ENCODE measurements around the gene FOXA2.

Gene FOXA2

DNA sequence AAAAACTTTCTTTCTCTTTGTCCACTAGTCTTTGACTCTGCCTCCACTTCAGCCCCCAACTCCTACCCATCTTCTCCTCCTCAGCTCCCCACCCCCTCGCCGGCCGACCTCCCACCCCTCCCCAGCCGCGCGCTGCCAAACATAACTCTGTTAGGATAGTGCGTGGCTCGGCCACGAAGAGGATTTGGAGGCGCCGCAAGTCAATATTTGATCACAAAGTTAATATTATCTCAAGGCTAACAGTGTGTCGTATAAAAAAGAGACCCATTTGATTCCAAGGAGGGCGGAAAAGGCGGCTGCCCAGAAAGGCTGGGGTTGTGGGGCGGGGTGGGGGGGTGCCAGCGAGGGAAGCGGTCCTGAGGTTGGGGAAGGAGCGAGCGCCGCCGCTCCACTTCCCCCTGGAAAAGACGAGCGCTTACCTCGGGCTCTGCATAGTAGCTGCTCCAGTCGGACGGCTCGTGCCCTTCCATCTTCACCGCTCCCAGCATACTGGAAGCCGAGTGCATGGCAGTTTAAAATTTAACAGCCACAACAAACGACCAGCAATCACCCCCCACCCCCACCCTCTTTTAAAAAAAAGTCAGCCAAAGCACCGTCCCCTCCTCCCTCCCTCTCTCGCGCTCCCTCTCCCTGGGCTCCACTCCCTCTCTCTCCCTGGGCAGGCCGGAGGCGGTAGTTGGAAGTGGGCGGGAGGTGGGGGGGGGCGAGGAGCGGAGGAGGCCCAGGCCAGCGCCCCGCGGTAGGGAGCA is 425 bp downstream of the FOXA2 start:
- DNase-seq: peak; percentile 69

DNA sequence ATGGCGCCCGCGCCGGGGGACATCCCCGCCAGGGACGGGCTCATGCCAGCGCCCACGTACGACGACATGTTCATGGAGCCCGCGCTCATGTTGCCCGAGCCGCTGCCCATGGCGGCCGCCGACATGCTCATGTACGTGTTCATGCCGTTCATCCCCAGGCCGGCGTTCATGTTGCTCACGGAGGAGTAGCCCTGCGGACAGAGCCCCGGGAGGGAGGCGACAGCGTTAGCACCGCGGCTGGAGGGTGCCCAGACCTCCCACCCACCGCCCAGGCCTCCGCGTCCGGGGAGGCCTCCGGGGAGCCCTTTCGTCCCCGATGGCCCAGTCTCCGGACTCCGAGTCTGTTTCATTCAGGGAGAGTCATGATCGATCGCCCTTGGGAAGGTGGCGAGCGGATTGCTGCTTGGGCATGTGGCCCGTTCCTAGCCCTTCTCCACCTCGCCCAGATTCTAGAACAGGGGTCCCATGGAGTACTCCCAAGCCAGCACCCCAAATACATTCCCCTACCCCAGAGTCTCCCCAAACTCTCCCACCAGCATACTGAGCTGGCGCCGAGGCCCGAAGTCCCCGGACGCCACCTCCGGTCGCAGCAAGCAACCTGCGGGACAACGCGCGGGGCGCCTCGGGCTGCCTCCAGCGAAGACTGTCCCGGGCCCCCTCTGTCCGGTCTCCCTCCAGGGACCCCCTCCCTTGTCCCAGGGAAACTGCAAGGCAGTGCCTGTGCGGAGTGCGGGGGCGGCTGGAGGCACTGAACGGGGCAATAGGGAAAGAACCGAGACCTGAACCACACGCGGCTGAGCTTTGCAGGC is 1.2 kb downstream of the FOXA2 start:
- peak; percentile 57 for DNase-seq

DNA sequence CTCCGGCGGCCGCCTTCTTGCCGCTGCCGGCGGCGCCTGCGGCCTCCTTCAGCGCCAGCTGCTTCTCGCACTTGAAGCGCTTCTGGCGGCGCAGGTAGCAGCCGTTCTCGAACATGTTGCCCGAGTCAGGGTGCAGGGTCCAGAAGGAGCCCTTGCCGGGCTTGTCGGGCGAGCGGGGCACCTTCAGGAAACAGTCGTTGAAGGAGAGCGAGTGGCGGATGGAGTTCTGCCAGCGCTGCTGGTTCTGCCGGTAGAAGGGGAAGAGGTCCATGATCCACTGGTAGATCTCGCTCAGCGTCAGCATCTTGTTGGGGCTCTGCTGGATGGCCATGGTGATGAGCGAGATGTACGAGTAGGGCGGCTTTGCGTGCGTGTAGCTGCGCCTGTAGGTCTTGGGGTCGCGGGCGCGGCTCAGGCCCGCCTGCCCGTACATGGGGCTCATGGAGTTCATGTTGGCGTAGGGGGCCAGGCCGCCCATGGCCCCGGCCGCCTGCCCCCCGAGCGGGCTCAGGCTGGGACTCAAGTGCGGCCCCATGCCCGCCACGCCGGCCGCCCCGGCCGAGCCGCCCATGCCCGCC is 1.9 kb downstream of the FOXA2 start:
- peak; percentile 38 for DNase-seq

DNA sequence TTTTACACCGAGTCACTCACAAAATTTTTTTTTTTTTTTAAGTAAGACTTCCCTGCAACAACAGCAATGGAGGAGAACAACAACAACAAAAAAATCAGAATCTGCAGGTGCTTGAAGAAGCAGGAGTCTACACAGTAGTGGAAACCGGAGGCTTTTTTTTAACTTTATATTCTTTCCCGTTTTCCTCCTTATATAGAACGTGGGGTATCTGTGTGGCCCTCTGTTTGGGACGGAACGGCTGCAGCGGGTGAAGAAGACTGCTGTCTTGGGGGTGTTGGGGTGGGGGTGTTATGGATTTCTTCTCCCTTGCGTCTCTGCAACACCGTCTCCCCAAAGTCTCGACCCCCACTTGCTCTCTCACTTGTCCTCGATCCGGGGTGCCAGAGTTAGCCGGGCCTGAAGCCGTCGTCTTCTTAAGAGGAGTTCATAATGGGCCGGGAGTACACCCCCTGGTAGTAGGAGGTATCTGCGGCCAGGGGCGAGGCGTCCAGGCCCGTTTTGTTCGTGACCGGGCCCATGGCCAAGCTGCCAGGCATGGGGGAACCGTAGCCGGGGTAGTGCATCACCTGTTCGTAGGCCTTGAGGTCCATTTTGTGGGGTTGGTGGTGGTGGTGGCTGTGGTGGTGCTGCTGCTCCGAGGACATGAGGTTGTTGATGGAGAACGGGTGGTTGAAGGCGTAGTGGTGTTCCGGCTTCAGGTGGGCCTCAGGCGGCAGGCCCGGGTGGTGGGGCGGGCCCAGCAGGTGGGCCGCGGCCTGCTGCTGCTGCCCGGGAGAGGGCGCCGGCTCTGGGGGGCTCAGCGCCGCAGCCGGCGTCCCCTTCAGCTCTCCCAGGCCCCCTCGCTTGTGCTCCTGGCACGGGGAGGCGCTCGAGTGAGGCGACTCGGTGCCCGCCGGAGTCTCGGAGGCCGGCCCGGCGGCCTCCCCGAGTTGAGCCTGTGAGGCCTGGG is 2.7 kb downstream of the FOXA2 start:
- DNase-seq: peak; percentile 51

DNA sequence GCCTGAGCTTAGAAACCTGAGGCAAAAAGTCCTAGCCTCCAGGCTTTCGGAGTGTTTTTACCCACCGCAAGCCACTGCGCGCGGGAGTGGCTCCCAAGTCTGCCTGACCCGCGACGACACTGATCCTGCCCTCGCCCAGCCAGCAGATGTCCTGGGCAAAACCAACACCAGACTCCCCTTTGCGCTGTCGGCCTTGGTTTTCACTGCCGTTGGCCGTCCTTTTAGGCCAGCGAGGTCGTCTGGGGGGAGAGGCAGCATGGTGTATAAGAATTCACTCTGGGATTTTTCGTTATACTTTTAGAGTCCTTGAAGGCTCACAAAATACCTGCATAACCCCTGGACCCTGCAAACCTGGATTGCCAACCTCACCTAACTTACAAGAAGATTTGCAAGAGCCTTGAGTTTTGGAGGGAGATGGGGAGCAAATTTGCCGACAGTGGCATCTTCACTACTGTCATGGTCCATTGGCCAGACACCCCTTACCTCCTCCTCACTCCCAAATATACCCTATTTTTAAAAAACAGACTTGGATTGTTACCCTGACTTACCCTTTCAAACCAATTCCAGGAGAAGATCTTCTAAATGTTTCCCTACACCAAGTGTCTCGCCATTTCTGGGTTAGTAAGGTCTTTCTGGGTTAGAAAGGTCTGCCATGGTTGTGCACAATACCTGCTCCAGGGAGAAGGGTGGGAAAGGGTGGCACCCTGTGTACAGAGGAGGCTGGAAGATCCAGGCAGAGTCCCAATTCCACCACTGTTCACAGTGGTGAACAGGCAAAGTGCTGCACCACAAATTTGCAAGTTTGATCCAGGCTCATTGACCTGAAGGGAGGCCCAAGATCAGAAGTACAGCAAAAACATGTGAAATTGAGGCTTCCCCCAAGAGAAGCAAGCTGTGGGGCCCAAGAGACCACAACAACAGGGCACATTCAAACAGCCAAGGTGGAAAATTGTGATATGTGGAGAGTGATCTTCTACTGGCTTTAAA is 4.4 kb downstream of the FOXA2 start:
- DNase-seq: no peak

DNA sequence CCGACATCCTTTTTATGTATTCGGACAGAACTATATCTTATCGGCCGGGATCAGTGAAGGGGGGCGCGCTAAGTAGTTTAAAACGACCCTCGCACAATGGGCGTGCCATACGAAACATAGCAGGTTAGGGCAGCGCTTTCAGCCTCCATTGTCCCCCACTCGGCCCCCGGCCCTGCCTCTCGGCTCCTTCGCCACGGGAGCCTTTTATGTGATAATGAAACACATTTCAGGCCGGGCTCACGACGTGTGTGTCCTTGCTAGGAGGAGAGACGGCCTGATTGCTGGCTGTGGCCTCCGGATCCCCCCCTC is 5.3 kb downstream of the FOXA2 start:
- no peak for DNase-seq

DNA sequence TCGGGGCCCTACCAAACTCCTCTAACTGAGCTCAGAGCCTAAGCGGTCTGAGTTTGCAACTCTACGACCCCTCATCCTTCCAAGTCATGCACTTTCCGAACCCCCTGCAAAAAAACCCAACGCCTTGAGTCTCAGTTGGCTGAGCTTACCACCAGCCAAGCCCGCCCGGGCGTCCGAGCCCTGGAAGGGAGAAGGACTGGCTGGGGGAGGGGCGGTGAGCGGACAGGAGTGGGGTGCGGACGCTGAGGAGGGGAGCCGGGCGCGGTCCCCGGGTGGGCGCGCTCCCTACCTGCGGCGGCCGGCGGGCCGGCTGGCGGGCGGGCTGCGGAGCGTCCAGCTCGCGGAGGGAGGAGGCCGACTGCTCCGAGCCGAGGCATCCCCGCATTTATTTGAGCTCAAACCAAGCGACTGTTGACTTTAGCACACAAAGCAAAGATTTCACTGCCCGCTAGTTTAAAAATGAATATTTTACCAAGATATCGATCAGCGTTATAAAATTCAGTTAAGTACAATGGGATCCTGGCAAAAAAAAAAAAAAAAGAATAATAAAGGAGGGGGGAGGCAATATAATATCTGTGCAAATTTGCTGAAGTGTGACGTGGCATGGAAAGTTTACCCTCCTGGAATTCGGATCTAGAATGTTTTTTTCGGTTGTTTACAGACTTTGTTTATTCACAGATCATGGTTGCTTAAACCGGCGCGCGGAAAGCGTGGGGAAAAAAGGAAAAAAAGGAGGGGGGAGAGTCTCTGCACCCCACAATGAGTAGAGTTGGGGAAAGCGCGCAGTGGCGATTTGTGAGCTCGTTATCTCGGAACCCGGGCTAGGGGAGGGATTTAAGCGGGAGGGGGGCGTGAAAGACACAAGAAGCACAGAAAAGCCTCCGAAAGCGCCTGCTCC is 5.9 kb downstream of the FOXA2 start:
- DNase-seq: no peak

DNA sequence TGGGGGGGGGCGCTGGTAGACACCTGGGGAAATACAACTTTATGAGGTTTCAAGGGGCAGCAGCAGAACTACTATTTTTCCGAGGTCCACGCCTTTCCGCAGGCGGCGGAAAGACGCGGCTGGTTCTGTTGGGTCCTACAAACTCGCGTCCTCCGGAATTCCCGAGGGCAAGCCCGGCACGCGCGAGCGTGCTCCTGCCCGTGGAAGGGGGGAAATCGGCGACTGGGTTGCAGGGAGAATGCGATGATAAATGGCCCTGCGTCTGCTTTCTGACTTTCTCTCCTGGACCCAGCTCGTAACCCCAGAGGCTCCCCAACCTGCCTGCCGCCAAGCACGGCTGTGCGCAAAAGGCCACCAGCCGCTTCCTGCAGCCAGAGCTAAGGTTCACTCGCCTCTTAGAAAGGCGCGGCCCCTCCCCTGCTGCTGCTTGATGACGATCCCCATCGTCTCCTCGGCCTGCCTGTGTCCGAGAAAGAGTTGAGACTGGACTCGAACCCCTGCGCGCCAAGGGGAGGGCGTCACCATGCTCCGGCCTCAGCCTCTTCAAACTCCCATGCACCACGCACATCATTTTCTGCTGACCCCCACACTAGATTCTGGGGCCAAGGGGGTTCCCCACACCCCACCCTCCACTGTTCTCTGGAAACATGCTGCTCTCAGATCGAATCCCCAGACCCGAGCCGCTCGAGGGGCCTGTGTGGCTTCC is 6.7 kb downstream of the FOXA2 start:
- no peak for DNase-seq

DNA sequence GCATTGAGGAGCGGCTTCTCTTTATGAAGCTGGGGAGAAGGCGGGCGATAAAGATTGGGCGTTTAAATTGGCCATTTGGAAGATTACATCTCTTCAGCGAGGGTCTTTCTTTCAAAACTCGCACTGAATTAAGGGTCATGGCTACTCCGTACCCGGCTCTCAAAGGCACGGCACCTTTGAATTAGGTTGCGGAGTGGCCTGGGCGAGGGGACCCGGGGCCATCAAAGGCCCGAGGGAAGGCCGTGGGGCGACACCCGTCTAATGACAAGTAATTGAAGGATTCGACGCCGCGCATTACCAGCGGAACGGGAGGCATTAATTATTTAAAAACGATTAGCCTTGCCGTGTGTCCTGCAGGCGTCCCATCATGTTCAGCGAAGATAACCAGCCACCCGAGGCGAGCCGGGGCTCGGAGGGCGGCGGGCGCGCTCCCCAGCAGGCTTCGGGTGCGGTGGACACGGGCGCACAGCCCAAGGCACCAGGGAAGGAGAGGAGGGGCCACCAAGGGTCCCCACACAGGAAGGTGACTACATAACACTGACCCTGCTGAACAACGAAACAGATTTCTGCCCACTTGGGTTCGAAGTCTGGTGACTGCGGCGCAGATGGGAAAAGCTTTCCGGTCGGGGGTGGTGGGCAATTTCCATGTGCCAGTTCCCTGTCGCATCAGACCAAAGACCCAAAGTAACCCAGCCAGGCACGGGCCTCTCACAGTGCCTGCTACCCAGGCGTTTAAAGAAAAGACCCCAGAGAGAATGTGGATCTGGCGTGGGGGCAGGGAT is 7.4 kb downstream of the FOXA2 start:
- DNase-seq: no peak

DNA sequence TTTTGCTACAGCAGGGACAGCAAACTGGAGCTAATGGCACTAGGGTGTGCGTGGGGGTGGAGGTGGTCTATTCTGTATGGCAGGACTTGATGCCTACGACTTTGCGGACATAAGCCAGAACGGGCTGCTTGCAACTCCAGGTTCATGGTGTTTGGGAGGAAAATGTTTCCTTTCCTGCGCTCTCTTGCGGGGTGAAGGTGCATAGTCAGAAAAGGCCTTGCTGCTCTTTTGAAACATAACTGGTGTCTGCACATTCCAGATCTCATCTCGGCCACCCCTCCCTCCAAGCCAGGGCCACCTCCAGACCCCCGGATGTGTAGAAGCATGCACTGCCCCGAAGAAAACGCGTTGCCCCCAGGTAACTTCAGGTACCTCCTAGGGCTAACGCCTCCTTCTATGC is 8.1 kb downstream of the FOXA2 start:
- no peak for DNase-seq

DNA sequence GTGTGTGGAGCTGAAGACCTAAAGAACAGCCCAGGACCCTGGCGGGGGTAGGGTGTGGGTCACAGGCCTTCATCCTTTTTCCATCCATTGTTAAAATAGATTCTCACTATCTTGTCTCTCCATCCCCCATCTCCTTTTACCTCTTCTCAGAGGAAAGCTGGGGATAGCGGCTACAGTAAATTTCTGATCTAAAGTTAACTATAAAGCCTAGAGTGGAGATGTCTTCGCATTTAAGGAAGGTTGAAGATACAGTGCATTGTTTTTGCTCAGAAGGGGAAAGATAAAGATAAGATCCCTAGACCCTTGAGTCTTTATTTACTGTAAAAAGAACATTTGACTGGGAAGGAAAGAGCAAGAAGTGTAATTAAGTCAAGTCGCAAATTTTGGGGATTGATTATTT is 8.6 kb downstream of the FOXA2 start:
- DNase-seq: no peak

DNA sequence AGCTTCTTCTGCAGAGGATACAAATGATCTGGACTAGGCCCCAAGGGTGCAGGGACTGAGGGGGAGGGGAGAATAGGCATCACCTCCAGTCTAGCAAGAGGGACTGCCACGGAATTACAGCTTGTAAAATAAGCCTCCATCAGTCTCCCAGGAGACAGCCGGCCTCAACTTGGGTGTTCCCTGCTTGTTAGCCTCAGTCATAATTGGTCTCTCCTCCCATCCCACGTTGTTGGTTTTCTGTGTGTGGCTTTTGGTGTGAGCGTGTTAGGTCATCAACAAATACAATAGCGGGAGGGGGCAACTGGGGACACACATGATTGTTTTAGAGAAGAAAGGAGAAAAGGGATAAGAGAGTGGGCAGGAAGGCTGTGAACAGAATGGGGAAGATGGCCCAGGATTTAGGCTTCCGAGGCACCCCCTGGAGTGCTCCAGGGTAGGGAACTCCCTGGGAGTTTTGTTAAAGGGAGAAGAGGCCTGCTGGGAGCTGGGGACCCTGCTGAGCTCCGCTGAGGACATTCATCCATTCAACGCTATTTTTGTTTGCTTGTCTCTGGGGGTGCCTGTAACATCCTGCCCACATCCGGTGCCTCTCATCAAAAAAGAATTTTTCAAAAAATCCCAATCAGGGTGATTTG is 9.2 kb downstream of the FOXA2 start:
- DNase-seq: peak; percentile 14

DNA sequence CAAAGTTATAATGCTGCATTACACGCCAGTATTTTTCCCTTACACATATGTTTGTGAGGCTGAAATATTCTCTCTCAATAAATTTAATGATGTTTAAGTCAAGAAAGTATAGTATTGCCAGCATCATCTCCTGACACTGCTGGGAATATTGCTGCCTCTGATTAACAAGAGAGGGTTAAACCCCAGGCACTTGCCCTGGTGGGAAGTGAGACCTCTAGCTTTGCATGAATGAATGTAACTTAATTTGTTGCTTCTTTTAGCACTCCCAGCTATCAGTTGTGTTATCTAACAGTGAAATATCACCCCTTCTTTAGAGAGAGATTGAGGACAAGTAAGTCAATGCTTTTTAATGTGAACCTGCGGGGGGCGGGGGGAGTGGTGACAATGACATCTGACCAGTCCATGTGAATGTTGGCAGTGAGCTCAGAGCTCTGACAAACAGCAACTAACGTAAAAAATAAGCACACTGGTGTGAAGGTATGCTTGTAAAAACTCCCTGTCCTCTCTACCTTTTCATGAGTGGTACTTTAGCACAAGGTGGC is 9.8 kb downstream of the FOXA2 start:
- DNase-seq: no peak

DNA sequence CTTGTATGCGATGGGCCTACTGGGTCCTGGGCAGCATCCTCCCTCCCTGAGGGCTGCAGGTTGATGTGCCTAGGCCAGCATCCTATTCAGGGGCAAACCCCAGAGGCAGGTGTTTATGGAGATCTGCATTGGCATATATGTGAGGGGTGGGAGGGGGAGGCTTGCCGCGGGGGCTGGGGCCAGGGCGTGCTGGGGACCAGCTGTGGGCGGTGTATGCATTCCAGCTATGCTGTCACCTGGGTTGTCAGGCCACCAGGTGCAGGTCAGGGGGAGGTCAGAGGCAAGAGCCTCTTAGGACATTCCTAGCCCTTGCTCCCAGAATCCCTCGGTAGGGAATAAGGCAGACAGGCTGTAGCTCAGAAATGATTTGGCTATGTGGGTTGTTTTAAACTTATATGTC is 11.9 kb downstream of the FOXA2 start:
- no peak for DNase-seq

DNA sequence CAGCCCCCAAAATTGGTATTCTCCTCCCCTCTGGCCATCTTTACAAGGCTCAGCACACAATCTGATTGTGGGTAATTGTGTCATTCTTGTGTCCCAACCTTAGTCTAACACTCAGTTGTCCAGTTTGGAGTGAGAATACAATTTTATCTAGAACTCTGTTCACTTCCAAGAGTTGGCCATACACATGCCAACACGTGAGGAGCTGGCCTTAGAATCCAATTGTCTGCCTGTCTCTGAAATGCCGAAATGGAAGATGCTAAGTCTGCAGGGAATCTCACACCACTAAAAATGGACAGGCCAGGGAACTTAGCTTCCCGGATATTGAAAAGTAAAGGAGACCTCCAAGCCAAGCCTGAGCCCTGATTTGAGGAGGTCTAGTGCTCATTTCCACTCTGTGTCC is 12.3 kb downstream of the FOXA2 start:
- DNase-seq: no peak

DNA sequence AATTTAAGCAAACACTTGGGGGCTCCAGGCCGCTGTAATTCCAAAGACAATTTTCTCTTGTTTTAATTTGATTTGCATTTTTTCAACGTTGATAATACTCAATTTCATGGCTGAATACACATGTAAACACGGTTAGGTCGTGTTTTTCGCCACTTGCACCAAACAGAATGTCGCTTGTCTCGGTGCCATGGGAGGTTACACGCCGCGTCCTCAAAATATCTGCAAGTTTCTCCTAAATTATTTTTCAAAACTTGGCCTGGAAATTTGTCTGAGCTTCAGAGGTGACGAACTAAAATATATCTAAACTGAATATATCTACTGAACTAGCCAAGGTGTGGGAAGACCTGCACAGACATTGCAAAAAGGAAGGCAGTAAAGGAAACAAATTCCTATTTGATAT is 15.0 kb downstream of the FOXA2 start:
- no peak for DNase-seq

DNA sequence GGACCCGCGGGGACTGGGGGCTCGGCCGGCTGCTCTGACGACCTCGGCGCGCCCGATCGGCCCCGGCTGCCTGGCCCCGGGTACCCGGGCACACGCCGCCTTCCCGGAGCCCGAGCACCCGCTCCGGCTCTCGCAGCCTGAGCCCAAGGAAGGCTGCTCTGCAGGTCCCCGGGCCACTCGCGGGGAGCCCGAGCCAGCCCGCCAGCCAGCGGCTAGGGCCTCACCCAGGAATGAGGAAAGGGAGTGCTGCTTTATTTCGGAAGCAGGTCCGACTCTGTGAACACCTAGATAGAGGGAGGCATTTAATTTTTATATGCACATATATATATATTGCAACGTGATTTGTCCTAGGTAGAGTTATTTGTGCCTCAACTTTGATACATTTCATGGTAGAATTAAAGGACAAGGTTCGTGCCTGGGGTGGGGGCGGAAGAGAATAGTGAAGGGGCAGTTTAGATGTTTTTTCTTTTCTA is 15.5 kb downstream of the FOXA2 start:
- no peak for DNase-seq
